A673 (cell line): ENCODE measurements around the gene SLIT3.

Source experiments
- CTCF ChIP-seq: fragments of 300-800, 200-600 bp; sonication (generic); conservative IDR thresholded peaks from 2 replicates; pipeline ENCODE4 v1.5.1; 2017; ENCODE audit warnings: low read depth, mild to moderate bottlenecking, antibody characterized with exemption, low read length, moderate library complexity, mixed read lengths
- EZH2 ChIP-seq: fragments of 200-600 bp; sonication (generic); IDR thresholded peaks from 2 replicates; pipeline ENCODE4 v1.6.1; 2017; ENCODE audit warnings: borderline replicate concordance, low read depth, mild to moderate bottlenecking, mixed read lengths, antibody characterized with exemption, low read length; ENCODE audit not compliant: poor library complexity, severe bottlenecking

DNA sequence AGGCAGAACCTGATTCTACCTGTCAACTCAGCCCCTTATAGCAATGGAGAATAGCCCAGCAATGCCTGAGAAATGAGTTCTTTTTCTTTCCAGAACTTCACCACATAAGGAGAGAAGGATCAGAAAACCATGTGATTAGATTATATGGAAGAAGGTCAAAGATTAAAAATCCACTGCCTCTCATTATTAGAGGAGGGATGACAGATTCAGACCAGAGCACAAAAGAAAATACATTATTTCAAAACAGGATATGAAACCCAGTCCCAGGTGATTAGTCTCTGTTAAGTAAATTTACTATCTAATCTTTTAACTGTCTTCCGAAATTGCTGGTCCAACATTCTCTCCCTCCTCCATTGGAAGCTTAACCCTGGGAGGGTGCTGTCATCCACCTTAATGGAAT is 322.4 kb downstream of the SLIT3 start:
- TF ChIP-seq CTCF = no peak
- TF ChIP-seq EZH2 = no peak
